ENCODE results near the gene PRRC2B.

The PRRC2B gene

GRCh38 chr9:131478911-131479310, 85.0 kb downstream of the PRRC2B start:
- Histone ChIP-seq H3K27me3 (replicated peaks; ENCODE audit: insufficient read depth, low read length) (no peaks in the 10 kb centered on the region), H3K4me3 (ENCODE audit: low read length) (no peak overlapping the region), H3K9me2 (replicated peaks; ENCODE audit: insufficient read depth, low read length) (no peaks in the 10 kb centered on the region), H3K4me1 (ENCODE audit: low read length) (peaks cover 16% of the 10 kb centered on the region), H3K79me2 (ENCODE audit: low read length) (peaks cover 82% of the 10 kb centered on the region), H3K36me3 (replicated peaks; ENCODE audit: insufficient read depth, low read length) (peaks cover 16% of the 10 kb centered on the region), H3K4me2 (ENCODE audit: low read depth, low read length) (no peak overlapping the region), H2AFZ (ENCODE audit: low read length) (no peak overlapping the region), H3F3A (ENCODE audit: insufficient read depth, low read length) (peaks cover 10% of the 10 kb centered on the region), H3K27ac (ENCODE audit: low read length) (no peak overlapping the region), H4K20me1 (ENCODE audit: insufficient read depth, low read length) (no peaks in the 10 kb centered on the region), H3K9me3 (replicated peaks; ENCODE audit: insufficient read depth, low read length) (no peaks in the 10 kb centered on the region), H3K9ac (ENCODE audit: low read length) (no peak overlapping the region)
- DNase-seq, result no peak
- TF ChIP-seq CTCF (IDR thresholded peaks at IDR 0.05; ENCODE audit: low read length) (no peak), EZH2 (optimal IDR thresholded peaks at IDR 0.05; ENCODE audit: low read depth, low read length) (no peak), EZH2phosphoT487 (IDR thresholded peaks at IDR 0.05; ENCODE audit: low read length) (no peak)

DNA sequence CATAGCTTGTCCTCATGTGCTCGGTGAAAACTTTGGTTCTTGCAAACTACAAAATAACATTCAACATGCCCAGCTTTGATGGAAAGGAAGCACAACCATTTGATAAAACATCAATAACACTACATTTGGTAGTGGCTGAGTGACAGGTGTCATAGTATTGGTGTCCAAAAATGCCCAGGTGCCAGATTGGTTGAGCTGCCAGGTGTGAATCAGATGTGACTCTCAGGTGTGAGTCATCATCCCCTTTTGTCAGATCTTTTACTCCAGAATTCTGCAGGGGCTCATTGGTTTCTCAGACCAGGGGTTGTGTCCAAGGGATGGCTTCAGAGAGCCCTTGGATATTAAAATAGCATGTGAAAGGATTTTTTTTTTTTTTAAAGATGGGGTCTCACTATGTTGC, 86.4 kb downstream of the PRRC2B start:
- Histone ChIP-seq H3K9me2 (replicated peaks; ENCODE audit: insufficient read depth, low read length) (no peaks in the 10 kb centered on the region), H3K4me1 (ENCODE audit: low read length) (peaks cover 24% of the 10 kb centered on the region), H3K4me3 (ENCODE audit: low read length) (no peak overlapping the region), H3K4me2 (ENCODE audit: low read depth, low read length) (no peak overlapping the region), H4K20me1 (ENCODE audit: insufficient read depth, low read length) (no peaks in the 10 kb centered on the region), H2AFZ (ENCODE audit: low read length) (no peak overlapping the region), H3F3A (ENCODE audit: insufficient read depth, low read length) (peaks cover 18% of the 10 kb centered on the region), H3K36me3 (replicated peaks; ENCODE audit: insufficient read depth, low read length) (peaks cover 16% of the 10 kb centered on the region), H3K9ac (ENCODE audit: low read length) (no peak overlapping the region), H3K9me3 (replicated peaks; ENCODE audit: insufficient read depth, low read length) (no peaks in the 10 kb centered on the region), H3K79me2 (ENCODE audit: low read length) (peaks cover 81% of the 10 kb centered on the region), H3K27ac (ENCODE audit: low read length) (peak overlapping the region; percentile 11; the same call in 1 of the 2 replicates), H3K27me3 (replicated peaks; ENCODE audit: insufficient read depth, low read length) (no peaks in the 10 kb centered on the region)
- DNase-seq, result peak; percentile 33
- TF ChIP-seq EZH2phosphoT487 (IDR thresholded peaks at IDR 0.05; ENCODE audit: low read length), result no peak
- no peak for TF ChIP-seq EZH2 (optimal IDR thresholded peaks at IDR 0.05; ENCODE audit: low read depth, low read length)
- no peak for TF ChIP-seq CTCF (IDR thresholded peaks at IDR 0.05; ENCODE audit: low read length)

DNA sequence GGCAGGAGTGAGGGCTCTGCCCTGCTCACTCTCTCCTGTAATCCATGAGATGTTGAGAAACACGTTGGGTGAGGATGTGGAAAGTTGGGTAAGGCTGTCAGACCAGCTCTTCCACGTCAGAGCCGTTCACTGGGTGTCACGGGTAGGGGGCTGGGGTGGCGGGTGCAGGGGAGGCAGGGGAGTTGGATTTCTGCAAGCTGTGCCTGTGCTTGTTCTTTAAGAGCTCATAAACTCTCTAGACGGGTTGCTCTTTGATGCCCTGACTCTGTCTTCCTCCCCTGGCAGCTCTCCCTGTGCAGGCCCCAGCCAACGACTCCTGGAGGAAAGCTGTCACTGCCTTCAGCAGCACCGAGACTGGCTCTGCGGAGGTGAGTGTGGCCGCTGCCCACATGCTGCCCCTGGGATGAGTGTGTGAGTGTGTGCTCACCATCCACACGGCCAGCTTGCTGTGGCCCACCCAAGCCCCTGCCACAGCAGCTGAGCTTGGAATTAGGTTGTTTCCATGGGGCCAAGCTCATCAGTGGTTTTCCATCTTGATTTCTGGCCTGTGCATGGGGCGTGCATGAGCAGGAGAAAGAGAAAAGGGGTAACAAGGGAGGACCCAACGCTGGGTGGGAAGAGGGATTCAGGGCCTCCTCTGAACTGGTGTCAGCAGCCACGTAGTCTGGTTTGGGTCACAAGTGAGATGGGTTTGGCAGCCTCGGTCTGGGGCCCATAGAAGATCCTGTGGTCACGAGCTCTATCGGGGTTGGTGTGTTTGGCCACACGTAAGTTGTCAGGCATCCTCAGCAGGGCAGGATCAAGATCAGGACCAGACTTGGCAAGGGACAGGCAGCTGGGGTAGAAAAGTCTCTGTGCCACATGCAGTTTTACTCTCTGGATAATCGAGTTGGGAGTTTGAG, 87.8 kb downstream of the PRRC2B start:
- no peak overlapping the region for H3K27ac ChIP-seq (ENCODE audit: low read length)
- no peak overlapping the region for H3K4me3 ChIP-seq (ENCODE audit: low read length)
- peaks cover 25% of the 10 kb centered on the region for H3F3A ChIP-seq (ENCODE audit: insufficient read depth, low read length)
- H3K9me3 ChIP-seq (replicated peaks; ENCODE audit: insufficient read depth, low read length), result no peaks in the 10 kb centered on the region
- no peaks in the 10 kb centered on the region for H3K9me2 ChIP-seq (replicated peaks; ENCODE audit: insufficient read depth, low read length)
- no peaks in the 10 kb centered on the region for H3K27me3 ChIP-seq (replicated peaks; ENCODE audit: insufficient read depth, low read length)
- H2AFZ ChIP-seq (ENCODE audit: low read length), result no peak overlapping the region
- H3K4me1 ChIP-seq (ENCODE audit: low read length), result peaks cover 34% of the 10 kb centered on the region
- DNase-seq, result no peak
- no peak overlapping the region for H3K9ac ChIP-seq (ENCODE audit: low read length)
- peaks cover 9% of the 10 kb centered on the region for H3K36me3 ChIP-seq (replicated peaks; ENCODE audit: insufficient read depth, low read length)
- no peaks in the 10 kb centered on the region for H4K20me1 ChIP-seq (ENCODE audit: insufficient read depth, low read length)
- no peak overlapping the region for H3K4me2 ChIP-seq (ENCODE audit: low read depth, low read length)
- H3K79me2 ChIP-seq (ENCODE audit: low read length), result peaks cover 75% of the 10 kb centered on the region
- TF ChIP-seq EZH2 (optimal IDR thresholded peaks at IDR 0.05; ENCODE audit: low read depth, low read length) (no peak), EZH2phosphoT487 (IDR thresholded peaks at IDR 0.05; ENCODE audit: low read length) (no peak), CTCF (IDR thresholded peaks at IDR 0.05; ENCODE audit: low read length) (no peak)
